Loucy (cell line): ENCODE results near the gene SCAF8.

Experiments
- H2AFZ ChIP-seq: fragments of 200-600 bp; sonication (generic); 2 replicates; pipeline ENCODE4 v1.6.0; 2016; ENCODE audit warnings: antibody characterized with exemption, mild to moderate bottlenecking, low read length, moderate library complexity
- H3F3A ChIP-seq: fragments of 200-600 bp; 2 replicates; pipeline ENCODE4 v1.6.0; 2016; ENCODE audit warnings: antibody characterized with exemption, low read depth, mild to moderate bottlenecking
- H3K27me3 ChIP-seq: fragments of 200-600 bp; sonication (generic); 2 replicates; pipeline ENCODE4 v1.6.1; 2014; ENCODE audit warnings: low read length, mild to moderate bottlenecking; ENCODE audit not compliant: insufficient read depth, poor library complexity, severe bottlenecking
- H3K36me3 ChIP-seq: fragments of 200-600 bp; sonication (generic); 2 replicates; pipeline ENCODE4 v1.6.1; 2016; ENCODE audit warnings: low read length; ENCODE audit not compliant: insufficient read depth
- H3K4me1 ChIP-seq: fragments of 200-600 bp; sonication (generic); 2 replicates; pipeline ENCODE4 v1.5.1; 2014; ENCODE audit warnings: low read length, mild to moderate bottlenecking; ENCODE audit not compliant: insufficient read depth, poor library complexity, severe bottlenecking
- H3K4me2 ChIP-seq: fragments of 200-600 bp; sonication (generic); 2 replicates; pipeline ENCODE4 v1.6.0; 2014; ENCODE audit warnings: antibody characterized with exemption, low read length, low read depth, mild to moderate bottlenecking; ENCODE audit not compliant: poor library complexity, severe bottlenecking
- H3K4me3 ChIP-seq: fragments of 200-600 bp; sonication (generic); 2 replicates; pipeline ENCODE4 v1.5.1; 2014; ENCODE audit warnings: low read length, mild to moderate bottlenecking, mixed read lengths; ENCODE audit not compliant: poor library complexity, severe bottlenecking
- H3K79me2 ChIP-seq: fragments of 200-600 bp; sonication (generic); 2 replicates; pipeline ENCODE4 v1.6.1; 2014; ENCODE audit warnings: low read length; ENCODE audit not compliant: insufficient read depth
- H3K9ac ChIP-seq: fragments of 200-600 bp; sonication (generic); 2 replicates; pipeline ENCODE4 v1.6.0; 2014; ENCODE audit warnings: mild to moderate bottlenecking, low read depth, low read length, moderate library complexity; ENCODE audit not compliant: poor library complexity, severe bottlenecking
- H3K9me2 ChIP-seq: fragments of 200-600 bp; sonication (generic); replicated peaks from 2 replicates; pipeline ENCODE4 v1.6.1; 2016; ENCODE audit warnings: low read depth, low read length, mixed read lengths
- H3K9me3 ChIP-seq: fragments of 200-600 bp; sonication (generic); 2 replicates; pipeline ENCODE4 v1.6.1; 2014; ENCODE audit warnings: mild to moderate bottlenecking, antibody characterized with exemption, low read length, low read depth; ENCODE audit not compliant: insufficient read depth
- H4K20me1 ChIP-seq: fragments of 200-600 bp; sonication (generic); 2 replicates; pipeline ENCODE4 v1.6.0; 2014; ENCODE audit warnings: antibody characterized with exemption, low read length, mild to moderate bottlenecking; ENCODE audit not compliant: insufficient read depth, poor library complexity, severe bottlenecking
- EZH2phosphoT487 ChIP-seq: fragments of 200-600 bp; IDR thresholded peaks from 2 replicates; pipeline ENCODE4 v1.6.1; 2018; ENCODE audit warnings: antibody characterized with exemption, mild to moderate bottlenecking, moderate library complexity, borderline replicate concordance
- TF ChIP-seq, protein P1 (sequence below): fragments of 200-600 bp; sonication (generic); conservative IDR thresholded peaks from 2 replicates; pipeline ENCODE4 v1.5.1; 2014; ENCODE audit warnings: mild to moderate bottlenecking, antibody characterized with exemption, low read length

Gene SCAF8

GRCh38 chr6:154745243-154745642 lies 12.0 kb downstream of the SCAF8 start:
- Histone ChIP-seq H3K4me2 (peak overlapping the region; percentile 6), H2AFZ (no peak overlapping the region), H3K9ac (no peak overlapping the region), H4K20me1 (peaks cover 96% of the 10 kb centered on the region), H3K79me2 (peaks cover 100% of the 10 kb centered on the region), H3K9me3 (no peaks in the 10 kb centered on the region), H3K4me1 (peaks cover 20% of the 10 kb centered on the region), H3K27me3 (no peaks in the 10 kb centered on the region), H3F3A (no peaks in the 10 kb centered on the region), H3K36me3 (peaks cover 7% of the 10 kb centered on the region), H3K4me3 (no peak overlapping the region), H3K9me2 (no peaks in the 10 kb centered on the region)
- TF ChIP-seq, protein P1, sequence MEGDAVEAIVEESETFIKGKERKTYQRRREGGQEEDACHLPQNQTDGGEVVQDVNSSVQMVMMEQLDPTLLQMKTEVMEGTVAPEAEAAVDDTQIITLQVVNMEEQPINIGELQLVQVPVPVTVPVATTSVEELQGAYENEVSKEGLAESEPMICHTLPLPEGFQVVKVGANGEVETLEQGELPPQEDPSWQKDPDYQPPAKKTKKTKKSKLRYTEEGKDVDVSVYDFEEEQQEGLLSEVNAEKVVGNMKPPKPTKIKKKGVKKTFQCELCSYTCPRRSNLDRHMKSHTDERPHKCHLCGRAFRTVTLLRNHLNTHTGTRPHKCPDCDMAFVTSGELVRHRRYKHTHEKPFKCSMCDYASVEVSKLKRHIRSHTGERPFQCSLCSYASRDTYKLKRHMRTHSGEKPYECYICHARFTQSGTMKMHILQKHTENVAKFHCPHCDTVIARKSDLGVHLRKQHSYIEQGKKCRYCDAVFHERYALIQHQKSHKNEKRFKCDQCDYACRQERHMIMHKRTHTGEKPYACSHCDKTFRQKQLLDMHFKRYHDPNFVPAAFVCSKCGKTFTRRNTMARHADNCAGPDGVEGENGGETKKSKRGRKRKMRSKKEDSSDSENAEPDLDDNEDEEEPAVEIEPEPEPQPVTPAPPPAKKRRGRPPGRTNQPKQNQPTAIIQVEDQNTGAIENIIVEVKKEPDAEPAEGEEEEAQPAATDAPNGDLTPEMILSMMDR = no peak
- TF ChIP-seq EZH2phosphoT487 = no peak

GRCh38 chr6:154749341-154749740 lies 16.1 kb downstream of the SCAF8 start:
- Histone ChIP-seq H3K27me3 (no peaks in the 10 kb centered on the region), H2AFZ (no peak overlapping the region), H4K20me1 (peaks cover 89% of the 10 kb centered on the region), H3K9ac (no peak overlapping the region), H3F3A (no peaks in the 10 kb centered on the region), H3K9me2 (no peaks in the 10 kb centered on the region), H3K4me3 (no peak overlapping the region), H3K36me3 (no peaks in the 10 kb centered on the region), H3K79me2 (peaks cover 100% of the 10 kb centered on the region), H3K4me2 (no peak overlapping the region), H3K4me1 (peaks cover 35% of the 10 kb centered on the region), H3K9me3 (no peaks in the 10 kb centered on the region)
- TF ChIP-seq, protein P1 = no peak
- TF ChIP-seq EZH2phosphoT487 = no peak

GRCh38 chr6:154751011-154751800 lies 18.0 kb downstream of the SCAF8 start:
- H3K4me2 ChIP-seq = peak overlapping the region; percentile 56
- H3K9ac ChIP-seq = no peak overlapping the region
- no peaks in the 10 kb centered on the region for H3K9me3 ChIP-seq
- H3K4me3 ChIP-seq = no peak overlapping the region
- H3K79me2 ChIP-seq = peaks cover 100% of the 10 kb centered on the region
- H3K36me3 ChIP-seq = peaks cover under 1% of the 10 kb centered on the region; the same call in 1 of the 2 replicates
- H3F3A ChIP-seq = no peaks in the 10 kb centered on the region
- no peak for TF ChIP-seq EZH2phosphoT487
- TF ChIP-seq, protein P1 = no peak
- no peaks in the 10 kb centered on the region for H3K27me3 ChIP-seq
- H3K4me1 ChIP-seq = peaks cover 30% of the 10 kb centered on the region
- no peak overlapping the region for H2AFZ ChIP-seq
- H3K9me2 ChIP-seq = no peaks in the 10 kb centered on the region
- H4K20me1 ChIP-seq = peaks cover 90% of the 10 kb centered on the region
